Tibial artery (tissue), 4 donors: ENCODE data around the gene PATJ.

Experiments used
- DNase-seq, 2 donors: peaks; one replicate each; pipeline ENCODE4 v3.0.0-alpha.2; 2019
- H3K27ac ChIP-seq, 2 donors: fragments of 200-600 bp; sonication (generic) in 1 of 2; 1 replicate in 1 of 2; 2 replicates in 1 of 2; pipeline ENCODE4 v1.5.1; 2018 to 2019; ENCODE audit warnings: mild to moderate bottlenecking in 1 of 2
- H3K27me3 ChIP-seq, 2 donors: fragments of 200-600 bp; sonication (generic) in 1 of 2; one replicate each; pipeline versions ENCODE4 v1.5.1 to v1.6.0; 2016 to 2019
- H3K36me3 ChIP-seq, 3 donors: fragments of 200-600 bp; sonication (generic) in 2 of 3; one replicate each; pipeline ENCODE4 v1.5.1; 2016 to 2019; ENCODE audit warnings: mild to moderate bottlenecking in 2 of 3
- H3K4me1 ChIP-seq, 4 donors: fragments of 200-600 bp; sonication (generic) in 2 of 4; 1 replicate in 3 of 4; 2 replicates in 1 of 4; pipeline ENCODE4 v1.5.1; 2016 to 2019
- H3K4me3 ChIP-seq, 2 donors: fragments of 200-600 bp; sonication (generic) in 1 of 2; 1 replicate in 1 of 2; 2 replicates in 1 of 2; pipeline ENCODE4 v1.5.1; 2018 to 2019; ENCODE audit warnings: mild to moderate bottlenecking in 2 of 2
- H3K9me3 ChIP-seq, 3 donors: fragments of 200-600 bp; sonication (generic) in 1 of 3; one replicate each; pipeline ENCODE4 v1.5.1; 2016 to 2019
- intact Hi-C: fragments of 100-400 bp; cut with DNase I; formaldehyde crosslinking; loops from one replicate; pipeline ENCODE4 v1.15.0; 2023; ENCODE audit warnings: low total_unique reads
- TF ChIP-seq, protein P1 (sequence below), 2 experiments: fragments of 200-600 bp in 1 of 2; fragments of 450-650 bp in 1 of 2; IDR thresholded peaks; one replicate each; pipeline ENCODE4 v1.5.1; 2017 to 2019; ENCODE audit warnings: antibody characterized with exemption in 2 of 2, mild to moderate bottlenecking in 1 of 2, moderate library complexity in 1 of 2

Gene PATJ

DNA sequence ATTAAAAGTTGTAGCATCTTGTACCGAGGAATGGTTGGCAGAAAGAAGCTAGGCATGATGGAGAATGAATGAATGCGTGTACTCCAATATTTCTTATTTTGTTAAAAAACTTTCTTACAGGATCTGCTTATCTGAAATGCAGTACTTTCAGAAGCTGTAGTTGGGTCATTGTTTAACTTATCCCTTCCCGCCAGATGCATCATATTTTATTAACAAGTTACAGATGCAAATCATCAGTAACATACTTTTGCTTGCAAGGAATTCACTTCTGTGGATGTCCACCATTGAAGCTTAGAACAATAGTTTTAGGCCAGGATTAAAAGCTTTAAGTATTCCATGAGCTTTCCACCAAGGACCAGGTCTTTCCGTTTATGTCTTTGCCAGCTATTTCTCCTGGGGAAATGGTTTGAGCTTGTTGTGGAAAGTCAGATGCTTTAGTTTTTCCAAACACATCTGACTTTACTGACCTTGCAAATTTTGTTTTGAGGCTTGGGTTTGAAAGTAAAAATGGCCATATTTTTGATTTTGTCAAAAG is 65.4 kb downstream of the PATJ start:
- H3K27me3 ChIP-seq, result no peaks in the 10 kb centered on the region
- DNase-seq, result no peak
- H3K27ac ChIP-seq, result no peak overlapping the region
- intact Hi-C loops, result no loop called here
- TF ChIP-seq, protein P1, sequence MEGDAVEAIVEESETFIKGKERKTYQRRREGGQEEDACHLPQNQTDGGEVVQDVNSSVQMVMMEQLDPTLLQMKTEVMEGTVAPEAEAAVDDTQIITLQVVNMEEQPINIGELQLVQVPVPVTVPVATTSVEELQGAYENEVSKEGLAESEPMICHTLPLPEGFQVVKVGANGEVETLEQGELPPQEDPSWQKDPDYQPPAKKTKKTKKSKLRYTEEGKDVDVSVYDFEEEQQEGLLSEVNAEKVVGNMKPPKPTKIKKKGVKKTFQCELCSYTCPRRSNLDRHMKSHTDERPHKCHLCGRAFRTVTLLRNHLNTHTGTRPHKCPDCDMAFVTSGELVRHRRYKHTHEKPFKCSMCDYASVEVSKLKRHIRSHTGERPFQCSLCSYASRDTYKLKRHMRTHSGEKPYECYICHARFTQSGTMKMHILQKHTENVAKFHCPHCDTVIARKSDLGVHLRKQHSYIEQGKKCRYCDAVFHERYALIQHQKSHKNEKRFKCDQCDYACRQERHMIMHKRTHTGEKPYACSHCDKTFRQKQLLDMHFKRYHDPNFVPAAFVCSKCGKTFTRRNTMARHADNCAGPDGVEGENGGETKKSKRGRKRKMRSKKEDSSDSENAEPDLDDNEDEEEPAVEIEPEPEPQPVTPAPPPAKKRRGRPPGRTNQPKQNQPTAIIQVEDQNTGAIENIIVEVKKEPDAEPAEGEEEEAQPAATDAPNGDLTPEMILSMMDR (IDR thresholded peaks at IDR 0.05), result no peak
- peaks cover 0 to 30% (median 7%) of the 10 kb centered on the region in 3 donors for H3K36me3 ChIP-seq
- H3K9me3 ChIP-seq, result no peaks in the 10 kb centered on the region
- peaks cover 0 to 16% (median 5%) of the 10 kb centered on the region in 4 donors for H3K4me1 ChIP-seq
- H3K4me3 ChIP-seq, result no peak overlapping the region

DNA sequence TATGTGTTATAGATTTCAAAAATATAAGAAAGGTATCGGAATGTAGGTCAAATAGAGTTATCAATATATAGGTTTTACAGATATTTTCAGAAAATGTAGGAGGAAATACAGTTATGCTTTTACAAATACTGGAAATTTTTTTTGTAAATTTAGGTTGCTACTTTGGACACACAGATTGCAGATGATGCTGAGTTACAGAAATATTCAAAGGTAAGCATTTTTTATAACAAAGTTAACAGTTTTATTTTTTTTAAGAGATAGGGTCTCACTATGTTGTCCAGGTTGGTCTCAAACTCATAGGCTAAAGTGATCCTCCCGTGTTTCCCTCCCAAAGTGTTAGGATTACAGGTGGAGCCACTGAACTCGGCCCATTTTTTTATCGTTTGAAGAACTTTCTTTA is 66.0 kb downstream of the PATJ start:
- Histone ChIP-seq H3K27ac (peak overlapping the region in 1 of 2 donors; percentile 22), H3K27me3 (no peaks in the 10 kb centered on the region), H3K36me3 (peaks cover 0 to 31% (median 7%) of the 10 kb centered on the region in 3 donors), H3K4me1 (peaks cover 0 to 16% (median 5%) of the 10 kb centered on the region in 4 donors), H3K9me3 (no peaks in the 10 kb centered on the region), H3K4me3 (no peak overlapping the region)
- intact Hi-C loops, result no loop called here
- TF ChIP-seq, protein P1 (IDR thresholded peaks at IDR 0.05), result no peak
- DNase-seq, result no peak

DNA sequence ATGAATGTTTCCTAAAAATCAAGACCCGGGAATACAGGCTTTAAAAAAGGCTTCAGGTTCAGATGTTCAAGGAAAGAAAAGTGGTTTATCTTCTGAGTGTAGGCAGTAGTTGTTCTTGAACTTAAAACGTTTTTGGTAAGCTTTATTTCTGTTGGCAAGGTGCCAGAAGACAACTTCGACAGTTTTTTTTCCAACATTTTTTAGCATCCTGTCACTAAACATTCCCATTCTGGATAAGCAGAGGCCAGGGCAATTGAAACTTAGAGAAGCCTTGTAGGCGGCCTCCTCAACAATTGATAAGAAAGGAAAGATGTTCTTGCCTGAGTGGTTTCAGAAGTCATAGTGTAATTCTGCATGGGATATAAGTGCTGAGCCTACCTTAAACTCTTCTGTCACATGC is 66.7 kb downstream of the PATJ start:
- H3K36me3 ChIP-seq, result peaks cover 0 to 24% (median 7%) of the 10 kb centered on the region in 3 donors
- H3K9me3 ChIP-seq, result no peaks in the 10 kb centered on the region
- DNase-seq, result no peak
- H3K4me1 ChIP-seq, result peaks cover 0 to 16% (median 5%) of the 10 kb centered on the region in 4 donors
- H3K27me3 ChIP-seq, result no peaks in the 10 kb centered on the region
- intact Hi-C loops, result no loop called here
- no peak overlapping the region for H3K4me3 ChIP-seq
- TF ChIP-seq, protein P1 (IDR thresholded peaks at IDR 0.05), result no peak
- H3K27ac ChIP-seq, result peak overlapping the region; percentile 22

- Histone ChIP-seq H3K36me3 (peaks cover 0 to 6% (median 1%) of the 10 kb centered on the region in 3 donors), H3K4me1 (peaks cover 0 to 16% (median 5%) of the 10 kb centered on the region in 4 donors), H3K27me3 (no peaks in the 10 kb centered on the region), H3K9me3 (no peaks in the 10 kb centered on the region), H3K4me3 (no peak overlapping the region), H3K27ac (no peak overlapping the region)
- TF ChIP-seq, protein P1 (IDR thresholded peaks at IDR 0.05), result no peak
- intact Hi-C loops, result no loop called here
- no peak for DNase-seq
These were observed 70.6 kb downstream of the PATJ start for GRCh38 chr1:61812916-61813315.

DNA sequence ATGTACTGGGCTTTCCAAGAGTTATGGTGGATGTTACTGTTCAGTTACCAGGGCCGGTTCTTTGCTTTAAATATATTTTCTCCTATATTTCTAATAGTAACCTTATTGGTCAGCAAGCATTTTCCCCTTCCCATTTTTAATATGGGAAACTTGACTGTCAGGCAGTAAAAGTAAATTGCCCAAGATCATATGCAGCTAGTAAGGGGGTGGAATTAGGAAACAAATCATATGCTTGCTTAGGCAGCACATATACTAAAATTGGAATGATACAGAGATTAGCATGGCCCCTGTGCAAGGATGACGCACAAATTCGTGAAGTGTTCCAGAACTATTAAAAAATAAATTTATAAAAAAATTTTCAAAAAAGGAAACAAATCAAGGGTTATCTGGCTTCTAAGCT is 73.9 kb downstream of the PATJ start:
- intact Hi-C loops, result no loop called here
- Histone ChIP-seq H3K36me3 (peaks cover 0 to 29% (median 6%) of the 10 kb centered on the region in 3 donors), H3K4me3 (no peak overlapping the region), H3K27me3 (no peaks in the 10 kb centered on the region), H3K27ac (no peak overlapping the region), H3K9me3 (no peaks in the 10 kb centered on the region), H3K4me1 (no peaks in the 10 kb centered on the region)
- no peak for DNase-seq
- TF ChIP-seq, protein P1 (IDR thresholded peaks at IDR 0.05), result no peak

GRCh38 chr1:61818992-61819391 is 76.7 kb downstream of the PATJ start:
- H3K4me3 ChIP-seq, result no peak overlapping the region
- H3K27ac ChIP-seq, result no peak overlapping the region
- H3K27me3 ChIP-seq, result no peaks in the 10 kb centered on the region
- no peak for DNase-seq
- H3K36me3 ChIP-seq, result peaks cover 5 to 46% (median 6%) of the 10 kb centered on the region in 3 donors
- no peaks in the 10 kb centered on the region for H3K9me3 ChIP-seq
- intact Hi-C loops, result no loop called here
- TF ChIP-seq, protein P1 (IDR thresholded peaks at IDR 0.05), result no peak
- no peaks in the 10 kb centered on the region for H3K4me1 ChIP-seq
